HG02884 (cell line): ENCODE results near the gene FRMPD4.

Source experiments
- ATAC-seq: cut with Tn5 transposase; IDR thresholded peaks from one replicate; pipeline ENCODE4 v1.9.1; 2021; ENCODE audit warnings: mild to moderate bottlenecking, moderate library complexity; ENCODE audit not compliant: unreplicated experiment

The FRMPD4 gene

GRCh38 chrX:12210196-12210815 lies 72.0 kb downstream of the FRMPD4 start:
- no peak for ATAC-seq

- ATAC-seq, result no peak
Observed at GRCh38 chrX:12210971-12211370, 72.7 kb downstream of the FRMPD4 start.

DNA sequence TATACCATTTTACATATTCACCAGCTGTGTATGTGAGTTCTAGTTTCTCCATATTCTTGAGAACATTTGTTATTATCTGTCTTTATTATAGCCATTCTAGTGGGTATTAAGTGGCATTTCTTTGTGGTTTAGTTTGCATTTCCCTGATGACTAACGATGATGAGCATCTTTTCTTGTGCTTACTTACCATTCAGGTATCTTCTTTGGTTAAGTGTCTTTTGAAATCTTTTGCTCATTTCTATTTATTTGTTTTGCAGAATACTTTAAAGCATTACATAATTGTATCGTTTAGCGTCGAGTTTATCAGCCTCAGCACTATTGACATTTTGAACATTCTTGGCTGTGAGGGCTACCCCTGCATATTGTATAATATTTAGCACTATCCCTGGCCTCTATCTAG lies 85.4 kb downstream of the FRMPD4 start:
- no peak for ATAC-seq

DNA sequence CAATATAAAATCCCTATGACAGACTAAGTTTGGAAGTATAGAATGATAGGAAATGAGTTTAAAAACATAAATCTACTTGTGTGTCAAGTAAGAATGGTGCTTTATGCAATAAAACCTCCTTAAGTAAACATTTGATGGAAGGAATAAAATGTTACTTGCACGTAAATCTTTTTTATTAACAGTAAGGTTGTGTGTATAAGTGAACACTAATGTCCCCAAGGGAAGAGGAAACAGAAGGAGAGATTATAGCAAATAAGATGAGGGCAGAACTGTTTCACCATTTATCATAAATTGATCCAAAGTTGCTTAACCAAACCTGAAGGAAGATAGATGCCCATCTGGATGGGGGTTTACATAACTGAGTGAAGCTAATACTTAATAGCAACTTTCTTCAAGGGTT lies 86.8 kb downstream of the FRMPD4 start:
- no peak for ATAC-seq

DNA sequence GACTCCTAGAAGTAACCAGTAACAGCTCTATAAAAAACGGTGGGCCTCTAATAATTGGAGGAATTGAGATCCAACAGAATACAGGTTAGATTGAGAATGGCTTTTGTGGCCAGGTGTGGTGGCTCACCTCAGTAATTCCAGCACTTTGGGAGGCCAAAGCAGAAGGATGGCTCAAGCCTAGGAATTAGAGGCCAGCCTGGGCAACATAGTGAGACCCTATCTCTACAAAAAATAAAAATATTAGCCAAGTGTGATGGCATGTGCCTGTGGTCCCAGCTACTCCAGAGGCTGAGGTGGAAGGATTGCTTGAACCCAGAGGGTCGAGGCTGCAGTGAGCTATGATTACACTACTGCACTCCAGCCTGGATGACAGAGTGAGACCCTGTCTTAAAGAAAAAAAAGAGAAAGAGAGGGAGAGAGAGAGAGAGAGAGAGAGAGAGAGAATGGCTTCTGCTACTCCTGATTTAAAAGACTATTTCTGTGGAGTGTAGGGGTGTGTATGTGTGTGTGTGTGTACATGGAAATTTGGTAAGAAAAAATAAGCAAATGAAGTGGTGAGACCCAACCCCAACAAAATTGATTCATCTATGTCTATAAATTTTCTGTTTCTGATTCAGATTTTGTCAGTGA lies 89.3 kb downstream of the FRMPD4 start:
- no peak for ATAC-seq

GRCh38 chrX:12228862-12229261 lies 90.6 kb downstream of the FRMPD4 start:
- ATAC-seq, result no peak

GRCh38 chrX:12229986-12230385 lies 91.7 kb downstream of the FRMPD4 start:
- no peak for ATAC-seq

DNA sequence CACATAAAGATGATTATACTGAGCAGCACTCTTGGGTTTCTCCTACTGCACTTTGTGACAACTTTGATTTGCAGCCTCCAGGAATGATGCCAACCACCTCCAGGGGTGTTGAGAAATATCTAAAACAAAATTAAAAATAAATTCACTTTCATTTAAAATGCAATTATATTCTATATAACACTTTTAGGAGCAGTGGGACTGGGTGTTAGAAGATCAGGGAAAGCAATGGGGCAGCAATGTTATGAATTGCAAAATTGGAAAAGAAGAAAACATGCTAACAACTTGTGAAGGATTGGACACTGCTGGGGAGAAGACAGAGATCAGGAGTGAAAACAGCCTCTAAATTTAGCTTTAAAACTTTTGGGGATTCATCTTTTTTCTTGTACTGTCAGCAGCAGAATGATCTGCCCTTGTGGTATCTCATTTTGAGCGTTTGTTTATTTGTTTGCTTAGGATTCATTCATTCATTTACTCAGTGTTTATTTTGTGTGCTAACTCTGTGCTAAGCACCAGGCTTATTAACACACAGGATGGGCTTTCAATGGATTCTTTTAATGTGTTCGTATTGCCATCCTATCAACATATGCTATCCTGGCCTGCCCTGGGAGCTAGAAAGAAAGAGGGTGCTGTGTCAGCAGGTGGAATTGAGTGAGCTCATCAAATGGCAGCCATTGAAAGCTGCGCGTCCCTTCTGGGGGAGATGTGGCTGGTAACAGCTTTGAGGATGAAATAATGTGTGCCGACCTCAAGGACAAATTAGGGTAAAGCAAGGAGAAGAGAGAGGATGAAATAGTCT lies 96.5 kb downstream of the FRMPD4 start:
- ATAC-seq, result no peak

GRCh38 chrX:12236156-12236555 lies 97.9 kb downstream of the FRMPD4 start:
- no peak for ATAC-seq

- ATAC-seq, result no peak
Observed at GRCh38 chrX:12237131-12237530, 98.9 kb downstream of the FRMPD4 start.

DNA sequence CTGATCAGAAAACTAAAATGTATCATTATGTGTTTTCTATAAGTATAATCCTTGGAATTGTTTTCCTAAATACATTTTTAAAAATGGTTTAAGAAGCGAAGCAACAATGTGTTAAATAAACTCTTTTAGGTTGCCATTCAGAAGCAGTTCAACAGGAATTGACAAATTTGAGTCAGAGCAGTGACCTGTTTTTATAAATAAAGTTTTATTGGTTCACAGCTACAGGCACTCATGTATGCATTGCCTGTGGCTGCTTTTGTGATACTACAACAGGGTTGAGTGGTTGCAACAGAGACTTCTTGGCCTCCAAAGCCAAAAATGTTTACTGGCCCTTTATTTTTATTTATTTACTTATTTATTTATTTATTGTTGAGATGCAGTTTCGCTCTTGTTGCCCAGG lies 99.5 kb downstream of the FRMPD4 start:
- ATAC-seq, result no peak

DNA sequence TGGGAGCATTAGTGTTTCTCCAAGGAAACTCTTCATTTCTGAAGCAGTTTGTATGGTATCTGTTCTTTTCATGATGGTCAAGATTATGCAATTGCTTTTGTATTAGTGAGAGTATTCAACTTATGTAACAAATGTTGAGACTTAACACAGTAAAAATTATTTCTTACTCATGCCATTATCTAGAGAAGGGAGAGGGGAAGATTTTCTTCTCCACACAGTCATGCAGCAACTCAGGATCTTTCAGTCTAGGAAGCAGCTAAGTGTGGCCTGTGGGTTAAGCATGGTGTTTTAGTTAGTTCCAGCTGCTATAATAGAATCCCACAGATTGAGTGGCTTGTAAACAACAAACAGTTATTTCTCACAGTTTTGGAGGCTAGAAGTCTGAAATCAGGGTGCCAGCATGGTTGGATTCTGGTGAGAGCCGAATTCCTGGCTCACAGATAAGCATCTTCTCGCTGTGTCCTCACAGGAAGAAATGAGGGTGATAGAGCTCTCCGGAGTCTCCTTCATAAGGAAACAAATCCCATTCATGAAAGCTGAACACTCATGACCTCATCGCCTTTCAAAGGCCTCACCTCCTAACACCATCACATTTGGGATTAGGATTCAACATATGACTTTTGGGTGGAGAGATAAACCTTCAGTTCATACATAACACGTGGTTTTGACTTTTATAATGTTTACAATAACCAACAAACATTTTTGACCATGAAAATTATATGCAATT lies 101.2 kb downstream of the FRMPD4 start:
- no peak for ATAC-seq

GRCh38 chrX:12240491-12240890 lies 102.2 kb downstream of the FRMPD4 start:
- ATAC-seq, result no peak

DNA sequence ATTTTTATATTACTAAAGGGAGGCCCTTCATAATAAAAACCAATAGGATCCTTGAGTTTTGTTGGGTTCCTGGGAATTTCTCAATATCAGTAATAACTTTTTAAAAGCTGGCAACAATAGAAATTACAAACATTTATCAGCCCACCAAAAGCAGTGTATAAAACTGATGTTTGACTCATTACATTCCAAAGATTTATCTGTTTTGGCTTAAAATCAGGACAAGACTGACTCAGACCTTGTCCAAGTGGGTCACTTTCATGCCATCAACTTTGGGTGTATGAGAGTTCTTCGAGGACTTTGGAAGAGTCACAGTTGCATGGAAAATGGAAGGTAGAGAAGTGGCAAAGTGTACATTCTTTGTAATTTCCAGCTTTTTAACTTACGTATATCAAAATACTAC lies 102.8 kb downstream of the FRMPD4 start:
- ATAC-seq, result no peak

GRCh38 chrX:12245650-12246645 lies 107.7 kb downstream of the FRMPD4 start:
- ATAC-seq, result no peak

DNA sequence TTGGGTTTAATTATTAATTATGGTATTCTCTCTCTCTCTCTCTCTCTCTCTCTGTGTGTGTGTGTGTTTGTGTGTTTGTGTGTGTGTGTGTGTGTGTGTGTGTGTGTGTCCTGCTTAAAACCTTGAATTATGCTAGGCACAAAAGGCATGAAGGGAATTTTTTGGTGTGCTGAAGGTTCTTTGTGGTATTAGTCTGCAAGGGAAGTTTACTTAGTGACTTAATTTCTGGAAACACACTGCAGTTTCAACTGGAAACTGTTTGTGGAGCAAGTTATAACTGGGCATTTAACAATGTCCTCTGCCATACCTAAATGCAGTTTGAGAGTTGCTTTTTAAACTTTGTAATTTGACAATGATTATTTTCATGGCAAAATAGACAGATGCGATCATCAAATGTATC lies 111.7 kb downstream of the FRMPD4 start:
- no peak for ATAC-seq

DNA sequence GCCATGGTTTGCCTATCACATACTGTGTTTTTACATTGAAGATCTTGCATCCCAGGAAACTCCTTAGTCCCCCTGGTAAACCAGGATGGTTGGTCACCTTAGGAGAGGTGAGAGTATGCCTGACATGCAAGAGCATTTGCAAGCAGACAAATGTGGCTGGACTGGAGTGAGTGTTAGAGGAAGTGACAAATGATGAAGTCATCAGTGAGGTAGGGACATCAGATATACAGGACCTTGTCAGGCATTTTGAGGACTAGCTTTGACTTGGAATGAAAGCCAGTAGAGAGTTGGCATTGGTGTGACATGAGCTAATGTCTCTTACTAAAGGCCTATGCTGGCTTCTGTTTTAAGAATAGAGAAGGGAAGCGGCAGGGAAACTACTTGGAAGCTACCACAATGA lies 124.9 kb downstream of the FRMPD4 start:
- ATAC-seq, result no peak

- ATAC-seq, result no peak
Observed at GRCh38 chrX:12269484-12269883, 131.2 kb downstream of the FRMPD4 start.

DNA sequence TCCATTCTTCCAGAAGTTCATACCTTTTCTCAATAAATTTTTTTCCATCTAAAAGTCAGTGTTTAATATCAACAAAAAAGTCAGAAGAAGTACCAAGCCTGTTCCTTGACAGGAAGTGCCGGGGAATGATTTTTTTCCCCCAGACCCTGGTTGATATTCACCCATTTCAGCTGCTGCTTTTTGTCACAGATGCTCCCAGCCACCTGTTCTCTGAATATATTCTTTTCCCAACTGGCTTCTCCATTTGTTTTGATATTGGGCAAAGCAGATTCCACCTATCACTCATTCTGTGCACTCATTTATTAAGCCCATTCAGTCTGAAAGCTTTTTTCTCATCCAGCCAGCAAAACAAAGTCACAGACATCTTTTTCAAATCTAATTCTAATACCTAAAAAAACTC lies 139.9 kb downstream of the FRMPD4 start:
- ATAC-seq, result no peak

DNA sequence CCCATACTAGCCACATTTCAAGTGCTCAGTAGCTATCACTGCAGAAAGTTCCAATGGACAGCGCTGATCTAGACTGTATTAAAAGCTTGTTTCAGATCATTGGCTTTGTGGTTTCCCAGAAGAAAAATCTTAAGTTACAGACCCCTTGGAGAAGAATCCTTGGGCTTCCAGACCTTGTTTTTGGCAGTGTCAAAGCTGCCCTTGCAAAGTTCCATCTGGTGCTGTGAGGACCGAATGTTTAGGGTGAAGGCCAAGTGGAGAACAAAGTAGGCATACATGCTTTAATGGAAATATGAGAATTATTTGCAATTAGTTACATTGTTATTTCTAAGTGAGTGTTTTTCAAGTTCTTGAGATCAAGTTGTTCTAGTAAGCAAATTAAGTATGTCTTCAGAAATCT lies 144.7 kb downstream of the FRMPD4 start:
- ATAC-seq, result no peak
